Transverse colon (tissue), 4 donors: ENCODE measurements around the gene SOX18. TPM values are rescaled to one million over a fixed set of nuclear protein-coding genes. Genes with fewer than 3 reads are reported as not detected.

Experiments used
- DNase-seq: peaks from one replicate; pipeline ENCODE4 v3.0.0-alpha.2; 2019
- H3K27ac ChIP-seq, 4 donors: fragments of 200-600 bp; sonication (generic); 2 replicates each; pipeline ENCODE4 v1.5.1; 2016 to 2018; ENCODE audit warnings: inconsistent platforms in 4 of 4
- H3K27me3 ChIP-seq: fragments of 200-600 bp; sonication (generic); 2 replicates; pipeline ENCODE4 v1.5.1; 2017; ENCODE audit warnings: inconsistent platforms
- H3K36me3 ChIP-seq, 4 donors: fragments of 200-600 bp; sonication (generic); 2 replicates each; pipeline ENCODE4 v1.5.1; 2017 to 2019; ENCODE audit warnings: inconsistent platforms in 4 of 4
- H3K4me1 ChIP-seq, 4 donors: fragments of 200-600 bp; sonication (generic); 2 replicates each; pipeline ENCODE4 v1.5.1; 2017 to 2020; ENCODE audit warnings: inconsistent platforms in 4 of 4
- H3K4me3 ChIP-seq, 4 donors: fragments of 200-600 bp; sonication (generic); 1 replicate in 1 of 4; 2 replicates in 3 of 4; pipeline versions ENCODE4 v1.5.1 to v1.6.1; 2017 to 2019; ENCODE audit warnings: inconsistent platforms in 4 of 4
- H3K9me3 ChIP-seq, 2 donors: fragments of 200-600 bp; sonication (generic); 2 replicates each; pipeline ENCODE4 v1.5.1; 2017 to 2019; ENCODE audit warnings: inconsistent platforms in 2 of 2
- EP300 ChIP-seq: sonication (generic); formaldehyde crosslinking; IDR thresholded peaks from one replicate; pipeline ENCODE4 v1.6.1; 2017; ENCODE audit warnings: antibody characterized with exemption, low read depth
- POLR2A ChIP-seq: fragments of 450-650 bp; IDR thresholded peaks from one replicate; pipeline ENCODE4 v1.6.1; 2016; ENCODE audit warnings: antibody characterized with exemption, mild to moderate bottlenecking, moderate library complexity
- POLR2AphosphoS5 ChIP-seq, 3 donors: sonication (generic); formaldehyde crosslinking; IDR thresholded peaks; one replicate each; pipeline ENCODE4 v1.6.1; 2016; ENCODE audit warnings: antibody characterized with exemption in 3 of 3
- WGBS, 2 donors: methylation state at CpG; one replicate each; pipeline ENCODE4 v1.1.5; 2018; ENCODE audit warnings: low coverage in 1 of 2; 5-methylcytosine and 5-hydroxymethylcytosine counted together
- in situ Hi-C, 4 donors: fragments of 200-750 bp; cut with MboI; loops; one replicate each; pipeline versions ENCODE4 v1.15.0 to v1.15.1; 2017; ENCODE audit warnings: low sequenced_read_pairs in 3 of 4, low pct_ligation_motif_present in 1 of 4, low pct_unique_long_range_greater_than_20kb in 1 of 4
- intact Hi-C: fragments of 100-400 bp; cut with DNase I; formaldehyde crosslinking; loops from one replicate; pipeline ENCODE4 v1.15.1; 2023; ENCODE audit warnings: low total_unique reads
- total RNA-seq, 4 donors: library from RNA; depleted of rRNA; stranded (reverse); fragments of >200 nt; gene quantifications; one replicate each; pipeline ENCODE4 v1.1.0, GENCODE V29; 2016
- TF ChIP-seq, protein P1 (sequence below), 5 experiments: fragments of 200-600 bp in 3 of 5; fragments of 450-650 bp in 2 of 5; sonication (generic) in 3 of 5; IDR thresholded peaks; 1 replicate in 2 of 5; 2 replicates in 3 of 5; pipeline ENCODE4 v1.5.1; 2016 to 2017; ENCODE audit warnings: antibody characterized with exemption in 5 of 5, inconsistent platforms in 3 of 5, mild to moderate bottlenecking in 2 of 5, moderate library complexity in 1 of 5

The SOX18 gene
- total RNA-seq, 4 donors from 2014 or later = 1.8 to 14.2 (median 6.5) TPM

GRCh38 chr20:64035066-64035932, 14.1 kb downstream of the SOX18 start:
- in situ Hi-C loops (no loop called here), intact Hi-C loops (loop anchor here (5.0 kb wide), 1 partner anchor 77 kb away; no protein-coding TSS in a partner anchor)
- 64 to 100% methylated on average over 1 to 12 of the region's 17 CpGs for WGBS, 2 donors
- H3K27me3 ChIP-seq = peaks cover 44% of the 10 kb centered on the region
- H3K9me3 ChIP-seq = no peaks in the 10 kb centered on the region
- H3K4me3 ChIP-seq = no peak overlapping the region
- no peak overlapping the region for H3K27ac ChIP-seq
- H3K36me3 ChIP-seq = peaks cover 0 to 23% (median 7%) of the 10 kb centered on the region in 4 donors
- peaks cover 10 to 29% (median 18%) of the 10 kb centered on the region in 4 donors for H3K4me1 ChIP-seq
- DNase-seq = no peak
- no peak for TF ChIP-seq POLR2AphosphoS5 (IDR thresholded peaks at IDR 0.05)
- TF ChIP-seq EP300 = no peak
- TF ChIP-seq, protein P1, sequence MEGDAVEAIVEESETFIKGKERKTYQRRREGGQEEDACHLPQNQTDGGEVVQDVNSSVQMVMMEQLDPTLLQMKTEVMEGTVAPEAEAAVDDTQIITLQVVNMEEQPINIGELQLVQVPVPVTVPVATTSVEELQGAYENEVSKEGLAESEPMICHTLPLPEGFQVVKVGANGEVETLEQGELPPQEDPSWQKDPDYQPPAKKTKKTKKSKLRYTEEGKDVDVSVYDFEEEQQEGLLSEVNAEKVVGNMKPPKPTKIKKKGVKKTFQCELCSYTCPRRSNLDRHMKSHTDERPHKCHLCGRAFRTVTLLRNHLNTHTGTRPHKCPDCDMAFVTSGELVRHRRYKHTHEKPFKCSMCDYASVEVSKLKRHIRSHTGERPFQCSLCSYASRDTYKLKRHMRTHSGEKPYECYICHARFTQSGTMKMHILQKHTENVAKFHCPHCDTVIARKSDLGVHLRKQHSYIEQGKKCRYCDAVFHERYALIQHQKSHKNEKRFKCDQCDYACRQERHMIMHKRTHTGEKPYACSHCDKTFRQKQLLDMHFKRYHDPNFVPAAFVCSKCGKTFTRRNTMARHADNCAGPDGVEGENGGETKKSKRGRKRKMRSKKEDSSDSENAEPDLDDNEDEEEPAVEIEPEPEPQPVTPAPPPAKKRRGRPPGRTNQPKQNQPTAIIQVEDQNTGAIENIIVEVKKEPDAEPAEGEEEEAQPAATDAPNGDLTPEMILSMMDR (IDR thresholded peaks at IDR 0.05) = no peak
- no peak for TF ChIP-seq POLR2A

GRCh38 chr20:64033981-64034493, 15.4 kb downstream of the SOX18 start:
- intact Hi-C loops (no loop called here), in situ Hi-C loops (no loop called here)
- H3K36me3 ChIP-seq = peaks cover 0 to 33% (median 12%) of the 10 kb centered on the region in 4 donors
- 79% methylated on average over 11 of the region's 11 CpGs; no CpG with 5 or more reads in 1 of the 2 donors for WGBS, 2 donors
- H3K4me1 ChIP-seq = peaks cover 9 to 27% (median 15%) of the 10 kb centered on the region in 4 donors
- no peaks in the 10 kb centered on the region for H3K9me3 ChIP-seq
- no peak for DNase-seq
- H3K27ac ChIP-seq = no peak overlapping the region
- H3K4me3 ChIP-seq = no peak overlapping the region
- TF ChIP-seq EP300 = no peak
- TF ChIP-seq, protein P1 (IDR thresholded peaks at IDR 0.05) = no peak
- TF ChIP-seq POLR2AphosphoS5 (IDR thresholded peaks at IDR 0.05) = no peak
- TF ChIP-seq POLR2A = no peak
- H3K27me3 ChIP-seq = peaks cover 31% of the 10 kb centered on the region

GRCh38 chr20:64032706-64033624, 16.5 kb downstream of the SOX18 start:
- WGBS, 2 donors = 89% methylated on average over 31 of the region's 31 CpGs; no CpG with 5 or more reads in 1 of the 2 donors
- peaks cover 3 to 16% (median 7%) of the 10 kb centered on the region in 4 donors for H3K4me1 ChIP-seq
- intact Hi-C loops = no loop called here
- TF ChIP-seq, protein P1 (IDR thresholded peaks at IDR 0.05) = no peak
- TF ChIP-seq POLR2A (no peak), POLR2AphosphoS5 (IDR thresholded peaks at IDR 0.05) (no peak), EP300 (no peak)
- peaks cover 0 to 42% (median 16%) of the 10 kb centered on the region in 4 donors for H3K36me3 ChIP-seq
- in situ Hi-C loops = no loop called here
- peaks cover 26% of the 10 kb centered on the region for H3K27me3 ChIP-seq
- H3K4me3 ChIP-seq = no peak overlapping the region
- no peak for DNase-seq
- H3K9me3 ChIP-seq = no peaks in the 10 kb centered on the region
- no peak overlapping the region for H3K27ac ChIP-seq
